Dermis microvascular lymphatic vessel endothelial cell (primary cell): Measurements from ENCODE around the gene WRAP73. TPM values are rescaled to one million over a fixed set of nuclear protein-coding genes. Genes with fewer than 3 reads are reported as not detected.
"Not testable (repeated sequence)": the region's sequence is repeated elsewhere in the genome, so short reads cannot be mapped to it uniquely, and the experiment has no call there.

Experiments
- DNase-seq, 2 donors: peaks; one replicate each; pipeline versions ENCODE4 v3.0.0 to v3.0.0-alpha.2; 2010; ENCODE audit warnings: low read depth in 2 of 2
- total RNA-seq: library from RNA; depleted of rRNA; stranded (reverse); fragments of >200 nt; gene quantifications from 2 replicates; pipeline ENCODE4 v1.2.1, GENCODE V29; 2014

Gene WRAP73
- total RNA-seq, 1 donor from 2014 or later = 16.2 TPM

DNA sequence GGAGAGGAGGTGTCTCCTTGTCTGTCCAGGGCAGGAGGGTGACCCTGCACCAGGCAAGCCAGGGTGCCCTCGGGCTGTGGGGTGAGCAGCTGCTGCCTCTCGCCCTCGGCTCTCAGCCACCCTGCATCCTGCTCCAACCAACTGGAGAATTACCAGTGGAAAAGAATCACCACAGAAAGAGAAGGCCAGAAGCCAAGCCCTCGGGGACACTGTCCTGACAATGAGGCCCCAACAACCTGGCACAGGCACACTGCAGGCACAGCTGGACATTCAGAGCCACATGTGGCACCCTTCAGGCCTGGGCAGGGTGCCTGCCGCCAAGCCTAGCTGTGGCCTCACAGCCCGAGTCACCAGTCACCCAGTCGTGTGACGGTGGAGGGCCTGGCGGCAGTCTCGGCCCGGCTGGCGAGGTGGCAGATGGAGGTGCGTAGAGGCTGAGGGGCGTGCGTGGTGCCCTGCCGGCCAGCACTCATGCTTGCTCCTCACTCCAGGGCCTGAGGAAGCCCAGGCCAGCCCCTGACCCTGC, 50.6 kb downstream of the WRAP73 start:
- DNase-seq = no peak

DNA sequence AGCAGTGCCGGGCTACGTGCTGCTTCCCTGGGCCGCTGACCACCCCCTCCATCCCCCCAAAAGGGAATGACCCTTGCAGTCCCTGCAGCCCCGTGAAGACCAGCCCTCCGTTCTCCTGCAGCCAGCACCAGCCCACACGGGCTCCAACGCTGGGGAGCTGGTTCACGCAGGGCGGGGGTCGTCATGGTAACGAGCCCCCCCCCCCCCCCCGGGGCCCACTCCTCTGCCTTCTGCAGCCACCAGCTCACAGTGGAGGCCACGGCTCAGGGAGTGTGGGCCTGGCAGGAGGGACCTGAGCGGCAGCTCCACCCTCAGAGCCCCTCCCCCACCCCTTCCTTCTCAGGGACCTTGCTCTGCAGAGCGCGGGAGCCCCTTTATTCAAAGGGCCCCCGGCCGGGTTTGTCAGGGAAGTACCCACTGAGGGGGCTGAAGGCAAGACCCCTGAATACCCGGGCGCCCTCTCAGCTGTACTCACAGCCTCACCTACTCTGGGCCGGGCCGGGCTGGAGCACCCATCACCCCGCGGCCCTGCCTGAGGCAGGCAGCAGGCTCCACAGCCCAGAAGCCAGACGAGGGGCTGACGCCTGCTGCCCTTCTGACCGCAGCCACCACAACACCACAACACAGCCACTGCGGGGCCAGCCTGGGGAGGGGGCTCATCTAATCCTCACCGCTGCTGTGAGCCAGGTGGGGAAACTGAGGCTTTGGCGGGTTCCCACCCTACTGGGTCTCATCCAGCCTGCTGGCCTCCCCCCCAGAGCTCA, 51.2 kb downstream of the WRAP73 start:
- no peak for DNase-seq

GRCh38 chr1:3598051-3598491, 51.8 kb downstream of the WRAP73 start:
- DNase-seq = peak in 1 of 2 donors; percentile 41

- no peak for DNase-seq
These were observed 52.3 kb downstream of the WRAP73 start for GRCh38 chr1:3597599-3597964.

- no peak for DNase-seq
These were observed 53.0 kb downstream of the WRAP73 start for GRCh38 chr1:3596663-3597598.

GRCh38 chr1:3595949-3596348, 54.0 kb downstream of the WRAP73 start:
- DNase-seq = no peak

DNA sequence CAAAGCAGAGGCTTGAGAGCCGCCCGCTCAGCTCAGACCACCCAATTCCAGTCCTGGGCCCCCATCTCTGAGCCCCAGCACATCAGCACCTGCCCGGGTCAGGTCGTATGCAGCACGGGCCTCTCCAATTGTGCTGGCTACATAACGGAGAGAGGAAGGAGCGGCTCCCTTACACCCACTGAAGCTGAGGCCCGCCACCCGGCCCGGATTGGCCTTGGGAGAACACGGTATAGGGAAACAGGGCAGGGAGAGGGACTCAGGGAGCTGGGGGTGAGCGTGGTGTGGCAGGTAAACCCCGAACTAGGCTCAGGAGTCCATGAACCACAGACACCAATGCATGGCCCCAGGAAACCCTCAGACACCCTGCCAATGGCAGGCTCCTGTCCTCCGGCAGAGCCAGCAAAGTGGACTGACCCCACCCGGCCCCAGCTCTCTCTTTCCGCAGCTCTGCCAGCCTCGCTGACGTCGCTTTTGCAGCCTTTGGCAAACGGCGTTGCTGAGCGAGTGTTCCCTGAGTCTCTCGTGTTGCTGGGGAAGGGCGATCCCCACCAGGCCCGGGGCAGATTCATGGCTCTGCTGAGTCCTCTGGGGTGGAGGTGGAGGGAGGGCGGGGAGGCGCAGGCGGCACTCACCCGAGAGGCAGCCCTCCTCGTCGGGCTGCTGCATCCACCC, 55.1 kb downstream of the WRAP73 start:
- DNase-seq = no peak

GRCh38 chr1:3593745-3594144, 56.2 kb downstream of the WRAP73 start:
- peak in 1 of 2 donors; percentile 15 for DNase-seq

DNA sequence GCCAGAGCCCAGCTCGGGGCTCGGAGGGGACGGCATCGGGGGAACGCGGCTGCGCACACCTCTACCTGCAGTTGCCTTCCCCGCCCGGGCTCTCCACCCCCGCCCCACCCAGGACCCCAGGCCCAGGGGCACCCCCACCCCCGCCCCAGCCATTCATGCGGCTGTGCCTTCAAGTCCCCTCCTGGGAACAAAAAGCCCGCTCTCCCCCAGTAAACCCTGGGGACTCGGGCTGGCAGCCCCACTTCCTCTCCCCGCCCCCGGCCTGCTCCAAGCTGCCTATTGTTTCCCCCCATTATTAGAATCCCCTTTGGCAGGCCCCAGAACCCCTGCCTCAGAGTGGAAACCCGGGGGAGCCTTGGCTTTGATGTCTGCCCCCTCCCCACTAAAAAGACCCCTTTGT, 56.6 kb downstream of the WRAP73 start:
- no peak for DNase-seq

GRCh38 chr1:3590951-3591865, 58.7 kb downstream of the WRAP73 start:
- DNase-seq = no peak

DNA sequence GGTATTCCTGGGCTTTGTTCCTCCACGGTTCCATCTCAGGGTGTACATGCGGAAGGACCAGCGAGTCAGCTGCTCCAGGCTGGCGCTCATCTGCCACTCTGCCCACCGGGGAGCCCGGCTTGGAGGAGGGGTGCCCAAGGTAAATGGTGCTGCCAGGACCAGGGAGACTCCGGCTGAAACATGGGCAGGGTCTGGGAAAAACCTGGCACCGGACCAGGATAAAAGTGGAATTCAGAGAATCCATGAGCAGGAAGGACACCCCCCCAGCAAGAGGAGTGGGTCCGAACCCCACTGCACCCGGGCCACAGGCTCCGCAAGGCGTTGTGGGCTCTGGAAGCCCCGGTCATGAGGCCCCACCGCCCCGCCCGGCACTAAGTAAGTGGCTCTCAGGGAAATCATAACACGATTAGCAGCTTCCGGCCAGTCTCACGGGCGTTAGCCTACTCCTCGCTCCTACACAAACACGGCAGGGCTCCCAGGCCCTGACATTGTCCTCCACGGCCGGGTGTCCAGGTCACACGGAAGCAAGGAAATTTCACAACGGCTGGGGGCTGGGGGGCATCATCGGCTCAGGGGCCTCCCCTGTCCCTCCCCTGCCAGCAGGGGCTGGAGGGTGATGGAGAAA, 59.7 kb downstream of the WRAP73 start:
- DNase-seq = peak; percentile 51 to 63

GRCh38 chr1:3588395-3588794, 61.5 kb downstream of the WRAP73 start:
- DNase-seq = peak in 1 of 2 donors; percentile 25

DNA sequence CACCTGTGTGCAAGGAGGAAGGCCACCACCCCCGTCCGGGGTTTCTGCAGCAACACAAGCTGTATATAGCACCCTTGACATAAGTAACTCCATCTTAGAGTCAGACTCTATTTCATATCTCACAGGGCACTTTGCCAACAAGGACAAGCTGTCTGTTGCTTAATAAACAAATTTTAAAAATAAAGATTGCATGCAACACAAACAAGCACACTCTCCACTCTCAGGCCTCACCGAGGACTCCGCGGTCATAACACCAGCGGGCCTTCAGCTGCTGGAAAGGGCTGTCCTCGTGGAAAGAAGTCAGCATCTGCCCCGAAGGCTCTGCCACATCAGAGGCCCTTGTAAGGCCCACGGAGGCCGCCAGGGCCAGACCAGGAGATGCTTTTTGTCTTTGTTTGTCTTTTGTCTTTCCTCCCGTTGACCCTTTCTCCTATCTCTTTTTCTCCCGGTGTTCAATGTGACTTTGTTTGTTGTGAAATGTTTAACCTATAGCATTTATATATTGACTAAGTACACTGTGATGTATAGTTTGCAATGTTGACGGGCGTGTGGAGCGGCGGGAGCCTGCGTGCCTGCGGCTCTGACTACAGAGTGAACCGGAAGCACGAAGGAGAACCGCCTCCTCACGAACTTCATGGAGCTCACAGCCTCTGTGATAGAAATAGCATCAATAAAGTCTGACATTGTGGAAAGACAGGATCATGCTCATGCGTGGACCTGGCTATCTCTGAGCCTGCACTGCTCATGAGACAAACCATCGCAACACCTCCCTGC, 62.7 kb downstream of the WRAP73 start:
- no peak for DNase-seq

DNA sequence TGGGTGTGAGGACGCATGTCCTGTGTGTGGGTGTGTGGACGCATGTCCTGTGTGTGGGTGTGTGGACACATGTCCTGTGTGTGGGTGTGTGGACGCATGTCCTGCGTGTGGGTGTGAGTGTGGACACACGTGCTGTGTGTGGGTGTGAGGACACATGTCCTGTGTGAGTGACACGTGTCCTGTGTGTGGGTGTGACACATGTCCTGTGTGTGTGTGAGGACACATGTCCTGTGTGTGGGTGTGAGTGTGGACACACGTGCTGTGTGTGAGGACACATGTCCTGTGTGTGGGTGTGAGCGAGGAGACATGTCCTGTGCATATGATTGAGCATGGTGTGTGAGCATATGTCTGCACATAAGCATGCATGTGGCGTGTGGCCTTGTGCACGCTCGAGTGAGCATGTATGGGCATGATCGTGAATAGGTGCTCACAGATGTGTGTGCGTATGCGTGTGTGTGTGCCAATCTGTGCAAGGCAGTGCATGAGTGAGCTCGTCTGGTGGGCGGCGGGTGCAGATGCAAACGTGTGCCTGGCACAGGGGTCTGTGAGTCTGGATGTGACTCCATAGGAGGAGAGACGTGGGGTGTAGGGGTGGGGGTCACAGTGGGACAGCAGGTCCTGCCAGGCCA, 63.8 kb downstream of the WRAP73 start:
- no peak for DNase-seq

DNA sequence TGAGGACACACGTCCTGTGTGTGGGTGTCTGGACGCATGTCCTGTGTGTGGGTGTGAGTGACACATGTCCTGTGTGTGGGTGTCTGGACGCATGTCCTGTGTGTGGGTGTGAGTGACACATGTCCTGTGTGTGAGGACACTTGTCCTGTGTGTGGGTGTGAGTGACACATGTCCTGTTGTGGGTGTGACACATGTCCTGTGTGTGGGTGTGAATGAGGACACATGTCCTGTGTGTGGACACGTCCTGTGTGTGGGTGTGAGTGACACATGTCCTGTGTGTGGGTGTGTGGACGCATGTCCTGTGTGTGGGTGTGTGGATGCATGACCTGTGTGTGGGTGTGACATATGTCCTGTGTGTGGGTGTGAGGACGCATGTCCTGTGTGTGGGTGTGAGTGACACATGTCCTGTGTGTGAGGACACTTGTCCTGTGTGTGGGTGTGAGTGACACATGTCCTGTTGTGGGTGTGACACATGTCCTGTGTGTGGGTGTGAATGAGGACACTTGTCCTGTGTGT, 64.5 kb downstream of the WRAP73 start:
- DNase-seq = not testable (repeated sequence)

- DNase-seq = no peak
These were observed 65.0 kb downstream of the WRAP73 start for GRCh38 chr1:3584915-3585314.

DNA sequence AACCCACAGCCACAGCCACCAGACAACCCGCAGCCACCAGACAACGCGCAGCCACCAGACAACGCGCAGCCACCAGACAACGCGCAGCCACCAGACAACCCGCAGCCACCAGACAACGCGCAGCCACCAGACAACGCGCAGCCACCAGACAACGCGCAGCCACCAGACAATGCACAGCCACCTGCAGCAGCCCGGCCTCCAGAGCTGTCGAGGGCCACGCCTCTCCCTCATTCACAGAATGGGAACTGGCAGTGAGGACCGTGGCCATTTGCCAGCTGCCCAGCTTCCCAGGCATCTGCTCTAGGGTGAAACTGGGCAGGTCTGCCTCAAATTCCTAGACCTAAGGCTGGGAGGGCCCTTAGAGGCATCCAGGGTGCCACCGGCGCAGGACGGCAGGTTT, 66.2 kb downstream of the WRAP73 start:
- DNase-seq = not testable (repeated sequence)

DNA sequence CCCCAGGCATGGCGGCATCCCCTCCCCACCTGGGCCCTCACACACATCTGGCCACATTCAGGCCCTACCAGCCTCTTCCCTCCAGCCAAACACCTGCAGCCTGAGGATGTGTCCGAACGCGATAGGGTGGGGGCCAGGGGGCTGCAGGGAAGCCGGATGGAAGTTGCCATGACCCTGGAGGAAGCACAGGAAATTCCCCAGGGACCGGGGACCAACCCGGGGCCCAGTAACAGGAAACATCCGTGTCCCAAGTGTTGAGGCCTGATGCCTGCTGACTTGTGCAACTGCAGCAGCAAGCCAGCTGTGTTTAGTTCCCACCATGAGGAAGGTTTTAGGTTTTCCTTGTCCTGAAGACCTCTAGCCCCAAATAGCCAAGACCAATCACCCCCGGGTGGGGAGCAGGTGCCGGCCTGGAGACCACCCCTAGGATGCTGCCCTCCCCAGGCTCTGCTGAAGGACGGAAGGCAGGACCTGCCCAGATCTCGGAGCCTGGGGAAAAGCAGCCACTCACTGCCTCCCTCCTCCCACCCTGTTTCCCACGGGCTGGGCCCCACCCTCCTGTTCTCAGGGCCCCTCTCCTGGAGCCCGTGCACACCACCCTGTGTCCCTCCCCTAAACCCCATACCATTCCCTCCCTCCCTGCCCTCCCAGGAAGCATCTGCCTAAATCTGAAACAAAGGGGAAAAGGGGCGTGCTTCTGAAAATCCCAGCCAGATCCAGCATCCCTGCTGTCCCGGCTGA, 68.4 kb downstream of the WRAP73 start:
- DNase-seq = peak in 1 of 2 donors; percentile 40
